ENCODE measurements around the gene PITPNB. TPM values are rescaled to one million over a fixed set of nuclear protein-coding genes. Genes with fewer than 3 reads are reported as not detected.

PITPNB gene
- total RNA-seq, 2 donors from 2014 or later, result 86.1 to 119 TPM

- Mint-ChIP-seq H3K36me3 (ENCODE audit: low read depth) (no peaks in the 10 kb centered on the region), H3K9me3 (no peaks in the 10 kb centered on the region), H3K27me3 (no peaks in the 10 kb centered on the region), H3K4me1 (peaks cover 5% of the 10 kb centered on the region), H3K27ac (no peak overlapping the region), H3K4me3 (no peak overlapping the region)
- no peak for ATAC-seq (replicated peaks)
These were observed 91.2 kb downstream of the PITPNB start for GRCh38 chr22:27827604-27828587.

DNA sequence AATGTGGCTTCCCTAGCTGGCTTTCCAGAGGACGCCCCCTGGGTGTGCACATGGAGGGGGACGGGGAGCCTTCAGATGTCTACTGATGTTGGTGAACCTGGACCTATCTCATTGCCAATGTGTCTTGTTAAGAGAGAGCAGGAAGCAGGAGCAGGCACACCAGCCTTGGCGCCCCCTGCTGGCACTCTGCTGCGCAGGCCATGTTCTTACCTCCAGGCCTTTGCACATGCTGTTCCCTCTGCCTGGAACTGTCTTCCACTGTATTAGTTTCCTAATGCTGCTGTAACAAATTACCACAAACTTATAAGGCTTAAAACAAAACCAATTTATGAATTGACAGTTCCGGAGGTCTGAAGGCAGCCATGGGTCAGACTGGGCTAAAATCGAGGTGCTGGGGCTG, 93.9 kb downstream of the PITPNB start:
- no peak for ATAC-seq (replicated peaks)
- no peak overlapping the region for H3K4me3 Mint-ChIP-seq

GRCh38 chr22:27823221-27823620, 95.8 kb downstream of the PITPNB start:
- no peaks in the 10 kb centered on the region for H3K9me3 Mint-ChIP-seq
- ATAC-seq (replicated peaks), result no peak
- H3K36me3 Mint-ChIP-seq (ENCODE audit: low read depth), result no peaks in the 10 kb centered on the region
- no peak overlapping the region for H3K4me3 Mint-ChIP-seq
- H3K27ac Mint-ChIP-seq, result no peak overlapping the region
- H3K4me1 Mint-ChIP-seq, result no peaks in the 10 kb centered on the region
- no peaks in the 10 kb centered on the region for H3K27me3 Mint-ChIP-seq

More for the DNA sequence above, 93.9 kb downstream of the PITPNB start:
- no peaks in the 10 kb centered on the region for H3K27me3 Mint-ChIP-seq
- no peaks in the 10 kb centered on the region for H3K9me3 Mint-ChIP-seq
- no peaks in the 10 kb centered on the region for H3K36me3 Mint-ChIP-seq (ENCODE audit: low read depth)
- H3K4me1 Mint-ChIP-seq, result no peaks in the 10 kb centered on the region
- H3K27ac Mint-ChIP-seq, result no peak overlapping the region

GRCh38 chr22:27820896-27821866, 97.9 kb downstream of the PITPNB start:
- Mint-ChIP-seq H3K4me3 (no peak overlapping the region), H3K9me3 (no peaks in the 10 kb centered on the region), H3K4me1 (no peaks in the 10 kb centered on the region), H3K36me3 (ENCODE audit: low read depth) (no peaks in the 10 kb centered on the region), H3K27me3 (peaks cover 5% of the 10 kb centered on the region), H3K27ac (no peak overlapping the region)
- ATAC-seq (replicated peaks), result no peak

DNA sequence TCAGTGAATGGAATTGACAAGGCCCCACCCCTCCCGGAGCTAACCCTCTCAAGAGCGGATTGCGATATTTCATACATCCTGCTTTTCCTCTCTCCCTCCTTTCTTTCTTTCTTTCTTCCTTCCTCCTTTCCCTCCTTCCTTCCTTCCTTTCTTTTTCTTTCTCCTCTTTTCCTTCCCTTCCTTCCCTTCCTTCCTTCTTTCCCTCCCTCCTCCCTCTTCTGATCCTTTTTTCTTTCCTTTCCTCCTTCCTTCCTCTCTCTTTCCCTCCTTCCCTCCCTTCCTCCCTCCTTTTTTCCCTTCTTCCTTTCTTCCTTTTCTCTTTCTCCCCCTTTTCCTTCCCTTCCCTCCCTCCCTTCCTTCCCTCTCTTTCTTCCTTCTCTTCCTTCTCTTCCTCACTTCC, 102.5 kb downstream of the PITPNB start:
- no peak for ATAC-seq (replicated peaks)
- Mint-ChIP-seq H3K27ac (no peak overlapping the region), H3K27me3 (peaks cover 9% of the 10 kb centered on the region), H3K9me3 (no peaks in the 10 kb centered on the region), H3K4me3 (no peak overlapping the region), H3K36me3 (ENCODE audit: low read depth) (no peaks in the 10 kb centered on the region), H3K4me1 (no peaks in the 10 kb centered on the region)

GRCh38 chr22:27815826-27816530, 103.1 kb downstream of the PITPNB start:
- H3K4me3 Mint-ChIP-seq, result no peak overlapping the region
- no peak overlapping the region for H3K27ac Mint-ChIP-seq
- no peaks in the 10 kb centered on the region for H3K36me3 Mint-ChIP-seq (ENCODE audit: low read depth)
- H3K4me1 Mint-ChIP-seq, result no peaks in the 10 kb centered on the region
- peaks cover 11% of the 10 kb centered on the region for H3K27me3 Mint-ChIP-seq
- ATAC-seq (replicated peaks), result no peak
- no peaks in the 10 kb centered on the region for H3K9me3 Mint-ChIP-seq

- Mint-ChIP-seq H3K4me1 (no peaks in the 10 kb centered on the region), H3K9me3 (no peaks in the 10 kb centered on the region), H3K27ac (no peak overlapping the region), H3K4me3 (no peak overlapping the region), H3K27me3 (peaks cover 11% of the 10 kb centered on the region), H3K36me3 (ENCODE audit: low read depth) (no peaks in the 10 kb centered on the region)
- no peak for ATAC-seq (replicated peaks)
These were observed 104.1 kb downstream of the PITPNB start for GRCh38 chr22:27814993-27815392.

GRCh38 chr22:27811778-27812177, 107.3 kb downstream of the PITPNB start:
- Mint-ChIP-seq H3K27ac (no peak overlapping the region), H3K36me3 (ENCODE audit: low read depth) (no peaks in the 10 kb centered on the region), H3K9me3 (no peaks in the 10 kb centered on the region), H3K4me1 (no peaks in the 10 kb centered on the region), H3K27me3 (peaks cover 7% of the 10 kb centered on the region), H3K4me3 (no peak overlapping the region)
- ATAC-seq (replicated peaks), result no peak

DNA sequence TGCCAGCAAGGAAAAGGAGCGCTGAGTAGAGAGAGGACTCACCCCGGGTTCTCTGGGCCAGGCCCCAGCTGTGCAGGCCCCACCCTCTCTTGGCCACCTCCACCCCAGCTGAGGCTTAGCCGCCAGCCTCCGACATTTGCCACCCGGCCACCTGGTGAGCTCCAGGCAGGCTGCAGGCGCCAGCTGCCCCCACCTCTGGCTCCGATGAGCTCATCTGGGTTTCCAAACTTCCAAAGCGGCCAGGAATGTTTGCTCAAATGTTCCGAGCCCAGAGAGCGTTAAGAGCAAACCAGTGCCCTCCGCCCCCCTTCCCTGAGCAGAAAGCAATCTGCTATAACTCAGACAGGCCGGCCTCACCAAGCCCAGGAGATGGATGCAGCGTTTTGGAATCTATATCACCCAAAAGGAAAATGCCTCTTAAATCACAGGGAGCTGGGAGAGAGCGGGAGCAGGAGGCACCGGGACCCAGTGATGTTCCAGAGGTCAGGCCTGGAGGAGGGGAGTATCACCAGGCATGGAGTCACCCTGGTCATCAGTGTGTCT, 108.4 kb downstream of the PITPNB start:
- Mint-ChIP-seq H3K36me3 (ENCODE audit: low read depth) (no peaks in the 10 kb centered on the region), H3K4me1 (no peaks in the 10 kb centered on the region), H3K9me3 (no peaks in the 10 kb centered on the region), H3K27me3 (peaks cover 9% of the 10 kb centered on the region), H3K27ac (no peak overlapping the region), H3K4me3 (no peak overlapping the region)
- ATAC-seq (replicated peaks), result no peak

DNA sequence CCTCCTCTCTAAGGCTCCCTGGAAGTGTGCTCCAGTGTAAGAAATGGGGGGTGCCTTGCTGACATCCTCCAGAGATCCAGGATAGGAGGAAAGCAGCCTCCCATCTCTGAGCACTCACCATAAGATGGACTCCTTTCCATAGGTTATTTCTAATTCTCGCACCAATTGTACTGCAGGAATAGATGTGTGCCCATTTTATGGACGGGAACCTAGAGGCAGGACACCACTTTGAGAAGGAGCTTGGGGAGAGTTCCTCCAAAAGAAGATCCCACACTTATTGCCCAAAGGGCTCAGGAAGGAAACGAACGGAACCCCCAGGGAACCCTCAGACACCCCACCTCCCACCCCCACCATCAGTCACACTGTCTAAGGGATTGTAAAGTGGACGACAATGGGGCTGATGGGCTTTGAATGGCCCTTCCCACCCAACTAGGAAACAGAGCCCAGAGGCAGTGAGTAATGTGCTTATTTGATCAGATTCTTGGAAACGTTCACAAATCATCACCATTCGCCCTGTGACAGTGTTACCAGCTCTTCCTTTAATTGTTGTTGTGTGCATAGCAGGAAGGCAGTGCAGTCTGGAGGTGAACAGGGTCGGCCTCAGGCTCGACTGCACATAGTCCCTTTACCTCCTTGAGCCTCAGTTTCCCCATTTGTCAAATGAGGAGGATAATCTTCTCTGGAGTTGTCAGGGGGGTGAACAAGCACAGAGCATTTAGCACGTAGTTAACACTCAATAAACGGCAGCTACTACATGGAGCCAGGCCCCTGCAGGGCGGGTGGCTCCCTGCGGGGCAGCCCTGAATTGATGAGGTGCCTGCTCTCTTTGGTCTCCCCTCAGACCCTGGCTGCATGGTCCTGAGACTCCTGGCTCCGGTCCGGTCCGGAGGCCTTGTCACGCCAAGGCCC, 109.1 kb downstream of the PITPNB start:
- peaks cover 17% of the 10 kb centered on the region for H3K27me3 Mint-ChIP-seq
- H3K9me3 Mint-ChIP-seq, result no peaks in the 10 kb centered on the region
- no peak for ATAC-seq (replicated peaks)
- H3K27ac Mint-ChIP-seq, result no peak overlapping the region
- no peaks in the 10 kb centered on the region for H3K36me3 Mint-ChIP-seq (ENCODE audit: low read depth)
- no peak overlapping the region for H3K4me3 Mint-ChIP-seq
- H3K4me1 Mint-ChIP-seq, result no peaks in the 10 kb centered on the region

DNA sequence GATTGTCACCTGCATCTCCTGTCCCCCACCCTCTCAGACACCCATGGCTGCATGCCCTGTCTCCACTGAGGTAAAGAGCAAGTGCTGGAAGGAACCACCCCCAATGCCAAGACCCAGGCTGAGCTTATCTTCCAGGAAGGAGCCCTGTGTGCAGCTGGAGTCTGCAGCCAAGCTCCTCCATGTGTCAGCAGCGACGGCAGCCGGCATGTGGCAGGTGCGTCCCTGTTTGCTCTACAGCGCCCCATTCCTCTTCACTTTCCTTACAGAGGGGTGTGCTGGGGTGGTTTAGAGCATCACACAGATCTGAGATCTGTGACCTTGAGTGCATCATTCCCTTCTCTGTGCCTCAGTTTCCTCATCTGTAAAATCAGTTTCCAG, 109.8 kb downstream of the PITPNB start:
- Mint-ChIP-seq H3K27me3 (peaks cover 20% of the 10 kb centered on the region), H3K4me3 (no peak overlapping the region), H3K27ac (no peak overlapping the region), H3K9me3 (no peaks in the 10 kb centered on the region), H3K36me3 (ENCODE audit: low read depth) (no peaks in the 10 kb centered on the region), H3K4me1 (no peaks in the 10 kb centered on the region)
- ATAC-seq (replicated peaks), result no peak

DNA sequence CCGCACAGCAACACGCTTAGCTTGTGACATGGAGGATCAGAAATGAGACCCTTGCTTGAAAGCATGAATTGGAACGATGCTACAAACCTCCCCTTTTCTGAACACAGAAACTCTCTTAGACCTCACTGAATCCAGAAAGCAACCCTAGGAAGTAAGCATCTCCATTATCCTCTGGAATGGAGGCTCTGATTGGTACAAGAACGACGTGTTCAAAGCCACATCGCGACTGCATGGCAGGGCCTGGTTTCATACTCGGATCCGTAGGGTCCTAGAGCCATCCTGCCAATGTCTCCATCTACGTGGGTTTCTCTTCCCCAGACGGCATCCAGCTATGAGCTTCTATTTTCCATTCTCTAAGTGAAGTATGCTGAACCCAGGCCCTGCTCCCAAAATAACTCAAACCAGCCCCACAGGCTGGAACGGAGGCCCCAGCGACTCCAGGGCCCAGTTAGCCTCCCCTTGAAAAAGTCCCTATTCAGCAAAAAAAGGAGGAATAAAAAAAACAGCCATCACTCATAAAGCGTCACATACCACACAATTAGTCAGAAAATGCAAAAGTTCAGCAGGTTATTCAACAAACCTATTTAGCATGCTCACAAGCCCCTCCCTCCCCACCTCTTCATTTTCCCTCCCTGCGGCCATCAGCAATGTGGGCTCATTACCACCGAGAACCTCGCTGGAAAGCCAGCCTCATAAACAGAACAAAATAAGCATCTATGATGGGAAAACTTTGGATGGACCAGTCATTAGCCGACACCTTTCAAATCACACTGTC, 110.4 kb downstream of the PITPNB start:
- Mint-ChIP-seq H3K27ac (no peak overlapping the region), H3K4me1 (no peaks in the 10 kb centered on the region), H3K27me3 (peaks cover 20% of the 10 kb centered on the region), H3K36me3 (ENCODE audit: low read depth) (no peaks in the 10 kb centered on the region), H3K4me3 (no peak overlapping the region), H3K9me3 (no peaks in the 10 kb centered on the region)
- no peak for ATAC-seq (replicated peaks)

- ATAC-seq (replicated peaks), result no peak
- Mint-ChIP-seq H3K27me3 (peaks cover 17% of the 10 kb centered on the region), H3K9me3 (no peaks in the 10 kb centered on the region), H3K4me3 (no peak overlapping the region), H3K4me1 (peaks cover 6% of the 10 kb centered on the region), H3K27ac (no peak overlapping the region), H3K36me3 (ENCODE audit: low read depth) (no peaks in the 10 kb centered on the region)
These were observed 113.2 kb downstream of the PITPNB start for GRCh38 chr22:27805841-27806240.

Data from activated T-helper 17 cell treated with anti-CD3 and anti-CD28 coated beads, Interleukin-2, amount 50 U/mL, for 72 hours (primary cell).